NK-92 (cell line): Measurements from ENCODE around the gene SLC26A11.

ENCODE experiments used
- DNase-seq: peaks from one replicate; lab custom pipeline; 2025; ENCODE audit not compliant: unreplicated experiment; lab: John Stamatoyannopoulos, UW

The SLC26A11 gene

DNA sequence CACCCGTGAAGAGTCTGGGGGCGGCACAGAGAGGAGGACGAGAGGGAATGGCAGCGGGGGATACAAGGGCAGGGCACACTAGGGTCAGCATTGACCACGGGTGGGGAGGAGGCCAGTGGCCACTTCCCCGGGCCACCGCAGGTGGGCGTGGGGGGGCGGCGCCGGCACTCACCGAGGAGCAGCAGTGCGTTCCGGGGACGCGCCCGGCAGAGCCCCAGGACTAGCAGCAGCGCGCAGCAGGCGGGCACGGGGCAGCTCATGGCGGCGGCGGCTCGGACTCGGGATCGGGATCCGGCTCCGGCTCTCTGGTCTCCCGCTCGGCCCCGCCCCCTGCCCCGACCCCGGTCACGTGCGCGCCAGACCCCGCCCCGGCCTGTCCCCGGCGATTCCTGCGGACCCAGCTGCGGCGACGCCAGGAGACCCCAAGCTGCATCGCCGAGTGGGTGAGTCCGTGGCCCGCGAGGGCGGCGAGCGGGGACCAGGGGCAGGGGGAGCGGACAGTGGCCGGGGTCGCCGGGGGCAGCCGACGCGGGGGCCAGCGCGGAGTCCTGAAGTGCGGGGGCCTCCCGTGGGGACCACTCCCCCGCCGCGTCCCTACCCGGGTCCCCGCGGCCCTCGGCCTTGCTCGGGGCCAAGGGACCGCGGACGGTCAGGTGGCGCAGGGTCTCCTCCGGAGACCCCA lies at the start of gene SLC26A11, which contains the start of gene SGSH:
Gene SLC26A11 (plus strand): TSS at position 374 of the 682 bp plus-strand sequence. CDS start 1,134 bp downstream, outside the sequence.
Gene SGSH (minus strand): TSS at position 280 of the 682 bp plus-strand sequence. CDS start 20 bp downstream, at position 260.
- DNase-seq: no peak

DNA sequence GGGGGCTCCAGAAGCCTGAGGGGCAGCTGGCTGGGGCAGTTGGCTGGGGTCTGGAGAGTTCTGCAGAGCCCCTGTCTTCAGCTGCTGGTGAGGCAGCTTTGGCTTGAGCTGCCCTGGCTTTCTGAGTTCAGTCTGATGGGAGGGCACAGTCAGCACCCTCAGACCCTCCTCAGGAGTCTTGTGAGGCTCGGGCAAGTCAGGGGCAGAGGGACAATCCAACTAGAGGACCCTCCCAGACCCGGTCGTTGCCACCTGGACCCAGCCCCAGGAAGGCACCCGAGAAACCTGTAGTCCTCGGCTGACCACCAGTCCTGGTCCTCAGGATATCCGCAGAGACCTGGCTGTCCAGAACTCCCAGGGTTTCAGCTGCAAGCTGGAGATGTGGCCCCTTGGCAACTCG lies 48.5 kb upstream of the SLC26A11 start:
- no peak for DNase-seq

GRCh38 chr17:80173126-80173525 lies 47.1 kb upstream of the SLC26A11 start:
- DNase-seq: no peak

DNA sequence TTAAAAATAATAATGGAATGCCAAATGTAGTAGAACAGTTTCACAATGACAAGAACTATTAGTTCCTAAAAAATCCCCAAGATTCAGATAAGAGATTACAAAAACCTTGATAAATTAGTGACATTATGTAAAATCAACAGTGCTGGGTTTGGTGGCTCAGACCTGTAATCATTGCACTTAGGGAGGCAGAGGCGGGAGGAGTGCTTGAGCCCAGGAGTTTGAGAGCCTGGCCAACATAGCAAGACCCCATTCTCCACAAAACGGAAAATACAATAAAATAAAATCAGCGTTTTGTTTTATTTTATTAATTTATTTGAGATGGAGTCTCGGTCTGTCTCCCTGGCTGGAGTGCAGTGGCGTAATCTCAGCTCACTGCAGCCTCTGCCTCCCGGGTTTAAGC lies 46.3 kb upstream of the SLC26A11 start:
- DNase-seq: no peak

- no peak for DNase-seq
Observed at GRCh38 chr17:80176757-80177156, 43.5 kb upstream of the SLC26A11 start.

DNA sequence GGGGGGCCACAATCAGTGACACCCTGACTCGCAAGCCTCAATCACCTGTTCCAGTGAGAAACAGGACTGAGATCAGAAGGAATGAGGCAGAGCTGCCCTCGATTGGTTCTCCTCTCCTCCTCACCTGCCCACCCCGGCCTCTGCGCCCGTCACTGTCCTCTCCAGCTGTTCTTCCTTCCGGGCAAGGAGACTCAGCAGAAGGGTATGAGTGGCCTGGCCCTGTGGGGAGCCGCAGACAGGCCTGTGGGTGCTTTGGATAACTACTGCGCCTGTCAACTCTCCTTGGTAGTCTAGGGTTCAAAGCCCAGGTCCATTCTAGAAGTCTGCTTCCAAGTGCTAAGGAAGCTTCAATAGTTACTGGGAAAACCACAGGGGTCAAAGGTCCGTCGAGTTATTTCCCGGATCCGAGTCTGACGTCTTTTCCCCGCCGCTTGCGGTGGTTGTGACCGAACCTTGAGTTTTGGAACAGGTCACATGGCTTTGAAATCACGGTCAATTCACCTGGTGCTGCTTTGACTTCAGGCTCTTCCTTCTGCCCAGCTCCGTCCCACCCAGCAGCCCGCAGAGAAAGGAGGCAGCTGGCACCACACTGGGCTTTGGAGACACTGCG lies 42.1 kb upstream of the SLC26A11 start:
- no peak for DNase-seq

GRCh38 chr17:80180192-80180591 lies 40.0 kb upstream of the SLC26A11 start:
- DNase-seq: no peak

- no peak for DNase-seq
Observed at GRCh38 chr17:80181431-80181830, 38.8 kb upstream of the SLC26A11 start.

GRCh38 chr17:80182118-80182844 lies 37.9 kb upstream of the SLC26A11 start:
- no peak for DNase-seq

GRCh38 chr17:80182845-80183223 lies 37.4 kb upstream of the SLC26A11 start:
- no peak for DNase-seq

DNA sequence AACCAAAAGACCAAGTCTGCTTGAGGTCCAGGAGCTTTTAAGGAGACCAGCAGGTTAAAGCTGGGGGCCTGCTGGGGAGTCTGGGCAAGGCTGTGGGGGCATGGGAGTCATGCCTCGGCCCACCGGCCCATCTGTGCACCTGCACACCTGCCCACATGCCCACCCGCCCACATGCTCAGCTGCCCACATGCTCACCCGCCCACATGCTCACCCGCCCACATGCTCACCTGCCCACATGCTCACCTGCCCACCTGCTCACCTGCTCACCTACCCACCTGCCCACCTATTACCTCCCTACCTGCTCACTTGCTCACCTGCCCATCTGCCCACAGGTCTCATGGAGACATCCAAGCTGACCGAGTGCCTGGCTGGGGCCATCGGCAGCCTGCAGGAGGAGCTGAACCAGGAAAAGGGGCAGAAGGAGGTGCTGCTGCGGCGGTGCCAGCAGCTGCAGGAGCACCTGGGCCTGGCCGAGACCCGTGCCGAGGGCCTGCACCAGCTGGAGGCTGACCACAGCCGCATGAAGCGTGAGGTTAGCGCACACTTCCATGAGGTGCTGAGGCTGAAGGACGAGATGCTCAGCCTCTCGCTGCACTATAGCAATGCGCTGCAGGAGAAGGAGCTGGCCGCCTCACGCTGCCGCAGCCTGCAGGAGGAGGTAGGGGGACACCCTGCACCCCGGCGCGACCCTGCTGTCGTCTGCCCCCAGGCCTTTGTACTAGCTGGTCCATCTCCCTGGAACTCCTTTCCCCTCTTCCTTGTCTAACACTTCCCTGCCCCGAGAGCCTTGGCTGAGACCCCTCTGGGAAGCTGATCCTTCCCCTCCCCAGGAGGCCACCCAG lies 36.4 kb upstream of the SLC26A11 start:
- no peak for DNase-seq

GRCh38 chr17:80184423-80184714 lies 35.9 kb upstream of the SLC26A11 start:
- no peak for DNase-seq

- DNase-seq: no peak
Observed at GRCh38 chr17:80185968-80186367, 34.3 kb upstream of the SLC26A11 start.

DNA sequence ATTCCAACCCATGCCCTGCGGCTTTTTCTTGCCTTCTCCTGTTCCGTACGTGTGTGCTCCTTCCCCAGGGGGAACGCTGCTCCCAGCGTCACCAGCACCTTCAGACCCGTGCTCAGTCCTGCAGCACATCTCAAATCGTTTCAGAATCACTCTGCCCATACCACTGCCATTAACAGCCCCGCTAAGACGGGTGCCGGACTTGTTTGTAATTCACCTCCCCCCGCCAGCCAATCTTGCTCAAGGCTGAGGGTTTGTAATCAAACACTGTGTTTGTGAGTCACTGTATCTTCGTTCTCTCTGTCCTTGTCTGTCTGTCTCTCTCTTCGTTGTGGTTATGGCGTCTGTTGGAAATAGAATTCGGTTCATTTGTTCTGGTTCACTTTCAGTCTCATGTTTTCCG lies 33.1 kb upstream of the SLC26A11 start:
- no peak for DNase-seq

DNA sequence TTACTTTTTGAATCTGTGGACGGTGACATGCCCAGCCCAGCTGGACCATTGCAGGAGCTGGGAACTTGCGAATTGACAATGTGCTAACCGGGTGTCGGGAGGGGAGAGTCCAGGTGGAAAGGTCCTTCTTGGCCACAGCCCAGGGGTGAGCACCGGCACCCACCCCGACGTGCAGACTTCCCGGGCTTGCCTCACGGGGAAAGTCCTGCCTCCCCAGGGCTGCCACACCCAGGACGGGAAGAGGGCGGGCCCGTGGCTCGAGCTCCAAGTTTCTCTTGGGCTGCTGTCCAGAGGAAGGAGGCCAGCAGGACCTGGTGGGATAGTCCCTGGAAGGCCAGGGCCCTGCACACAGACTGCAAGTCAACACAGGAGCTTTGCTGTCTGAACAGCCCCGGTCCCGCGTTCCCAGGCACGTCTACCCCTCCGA lies 32.7 kb upstream of the SLC26A11 start:
- DNase-seq: no peak

GRCh38 chr17:80189611-80190010 lies 30.6 kb upstream of the SLC26A11 start:
- no peak for DNase-seq

DNA sequence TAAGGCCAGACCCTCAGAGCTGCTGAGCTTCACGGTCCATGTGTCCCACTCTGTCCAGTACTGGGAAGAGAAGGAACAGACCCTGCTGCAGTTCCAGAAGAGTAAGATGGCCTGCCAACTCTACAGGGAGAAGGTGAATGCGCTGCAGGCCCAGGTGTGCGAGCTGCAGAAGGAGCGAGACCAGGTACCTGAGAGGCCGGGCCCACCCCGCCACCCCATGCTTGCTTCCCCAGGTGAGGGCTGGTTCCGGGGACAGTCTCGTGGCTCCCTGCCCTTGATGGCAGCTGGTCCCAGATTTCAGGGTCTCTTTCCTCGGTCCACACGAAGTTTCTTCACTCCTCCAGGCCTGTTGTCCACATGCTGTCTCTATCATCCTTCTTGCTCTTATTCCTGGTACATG lies 29.5 kb upstream of the SLC26A11 start:
- DNase-seq: no peak

DNA sequence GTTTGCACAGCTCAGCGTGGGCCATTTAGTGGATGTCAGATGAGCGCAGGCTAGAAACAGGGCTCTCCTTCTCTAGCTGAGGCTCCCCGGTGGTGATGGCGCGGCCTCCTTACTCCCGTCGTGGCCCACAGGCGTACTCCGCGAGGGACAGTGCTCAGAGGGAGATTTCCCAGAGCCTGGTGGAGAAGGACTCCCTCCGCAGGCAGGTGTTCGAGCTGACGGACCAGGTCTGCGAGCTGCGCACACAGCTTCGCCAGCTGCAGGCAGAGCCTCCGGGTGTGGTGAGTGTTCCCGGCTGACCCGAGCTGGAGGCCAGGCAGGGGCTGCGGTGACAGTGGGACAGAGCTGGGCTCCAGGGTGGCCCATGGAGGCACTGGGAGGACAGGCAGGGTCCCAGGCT lies 29.0 kb upstream of the SLC26A11 start:
- no peak for DNase-seq

- DNase-seq: no peak
Observed at GRCh38 chr17:80191865-80192661, 28.2 kb upstream of the SLC26A11 start.

- no peak for DNase-seq
Observed at GRCh38 chr17:80195141-80195540, 25.1 kb upstream of the SLC26A11 start.
